ENCODE measurements around the gene KCTD5.

Gene KCTD5

GRCh38 chr16:2749476-2749875, 67.2 kb downstream of the KCTD5 start:
- no peak for TF ChIP-seq ZNF391 (tag by site-specific recombination; IDR thresholded peaks at IDR 0.05; ENCODE audit: borderline replicate concordance, low read depth)
- TF ChIP-seq KLF8 (tag by site-specific recombination; IDR thresholded peaks at IDR 0.05): no peak
- no peak for TF ChIP-seq ZNF558 (tag by site-specific recombination; IDR thresholded peaks at IDR 0.05)
- TF ChIP-seq ZNF274 (IDR thresholded peaks at IDR 0.05; ENCODE audit: low read length): no peak
- no peak for TF ChIP-seq ZNF274 (tag by site-specific recombination; IDR thresholded peaks at IDR 0.05; ENCODE audit: borderline replicate concordance)
- no peak for TF ChIP-seq ZNF555 (tag by site-specific recombination; conservative IDR thresholded peaks at IDR 0.05)
- TF ChIP-seq KLF17 (tag by site-specific recombination; IDR thresholded peaks at IDR 0.05): no peak
- no peak for TF ChIP-seq ZNF776 (tag by site-specific recombination; IDR thresholded peaks at IDR 0.05; ENCODE audit: borderline replicate concordance)
- no peak for TF ChIP-seq ZNF324 (tag by site-specific recombination; IDR thresholded peaks at IDR 0.05)
- no peak for TF ChIP-seq ZNF571 (tag by site-specific recombination; IDR thresholded peaks at IDR 0.05)
- no peak for TF ChIP-seq SP7 (tag by site-specific recombination; IDR thresholded peaks at IDR 0.05)
- TF ChIP-seq ZNF629 (tag by site-specific recombination; IDR thresholded peaks at IDR 0.05): no peak
- no peak for TF ChIP-seq ZNF140 (tag by site-specific recombination; IDR thresholded peaks at IDR 0.05)
- no peak for TF ChIP-seq ZNF610 (tag by site-specific recombination; IDR thresholded peaks at IDR 0.05; ENCODE audit: borderline replicate concordance)
- TF ChIP-seq ZNF791 (tag by site-specific recombination; IDR thresholded peaks at IDR 0.05): no peak
- no peak for TF ChIP-seq ZNF416 (tag by site-specific recombination; IDR thresholded peaks at IDR 0.05)
- TF ChIP-seq ZNF623 (tag by site-specific recombination; IDR thresholded peaks at IDR 0.05): no peak
- no peak for TF ChIP-seq ZNF19 (tag by site-specific recombination; IDR thresholded peaks at IDR 0.05; ENCODE audit: low read depth)
- TF ChIP-seq EGR2 (tag by site-specific recombination; IDR thresholded peaks at IDR 0.05; ENCODE audit: low read depth): no peak
- no peak for TF ChIP-seq ZNF521 (tag by site-specific recombination; IDR thresholded peaks at IDR 0.05)
- no peaks in the 10 kb centered on the region; the same call in 1 of the 2 replicates for H3K4me1 ChIP-seq (ENCODE audit: control insufficient read depth, insufficient read depth, low read length)
- no peak overlapping the region for H3K27ac ChIP-seq (ENCODE audit: extremely low read depth, low read depth, low read length)
- CTCF ChIA-PET: no interaction called here
- H3K9me3 ChIP-seq (ENCODE audit: control insufficient read depth, insufficient read depth, low read depth, low read length): no peaks in the 10 kb centered on the region
- H3K4me3 ChIP-seq (ENCODE audit: low read depth, low read length): no peak overlapping the region
- POLR2A ChIA-PET: no interaction called here
- H3K36me3 ChIP-seq (ENCODE audit: control insufficient read depth in 2 of 2, insufficient read depth in 1 of 2, low read length in 2 of 2): peaks cover 0 to 26% of the 10 kb centered on the region in 2 experiments; a peak in 2 of 3 replicates

- Histone ChIP-seq H3K27ac (ENCODE audit: extremely low read depth, low read depth, low read length) (no peak overlapping the region), H3K4me3 (ENCODE audit: low read depth, low read length) (no peak overlapping the region), H3K4me1 (ENCODE audit: control insufficient read depth, insufficient read depth, low read length) (peaks cover 2% of the 10 kb centered on the region), H3K9me3 (ENCODE audit: control insufficient read depth, insufficient read depth, low read depth, low read length) (no peaks in the 10 kb centered on the region), H3K36me3 (ENCODE audit: control insufficient read depth in 2 of 2, insufficient read depth in 1 of 2, low read length in 2 of 2) (peaks cover 0 to 30% of the 10 kb centered on the region in 2 experiments; a peak in 2 of 3 replicates)
- POLR2A ChIA-PET: no interaction called here
- CTCF ChIA-PET: no interaction called here
- TF ChIP-seq ZNF830 (tag by site-specific recombination; IDR thresholded peaks at IDR 0.05; ENCODE audit: low read depth) (no peak), ZNF776 (tag by site-specific recombination; IDR thresholded peaks at IDR 0.05; ENCODE audit: borderline replicate concordance) (no peak), ZNF704 (tag by site-specific recombination; IDR thresholded peaks at IDR 0.05) (no peak), ZBTB17 (tag by site-specific recombination; IDR thresholded peaks at IDR 0.05) (no peak), ZNF654 (tag by site-specific recombination; IDR thresholded peaks at IDR 0.05; ENCODE audit: low read depth) (no peak), ZNF280C (tag by site-specific recombination; IDR thresholded peaks at IDR 0.05) (no peak), ZNF169 (tag by site-specific recombination; IDR thresholded peaks at IDR 0.05) (no peak), ZNF639 (tag by site-specific recombination; IDR thresholded peaks at IDR 0.05) (no peak), ZNF324 (tag by site-specific recombination; IDR thresholded peaks at IDR 0.05) (no peak), ZNF626 (tag by site-specific recombination; IDR thresholded peaks at IDR 0.05) (no peak), PATZ1 (tag by site-specific recombination; IDR thresholded peaks at IDR 0.05) (no peak), GLIS1 (tag by site-specific recombination; IDR thresholded peaks at IDR 0.05) (no peak), ZNF133 (tag by site-specific recombination; IDR thresholded peaks at IDR 0.05) (no peak)
Observed at GRCh38 chr16:2749936-2750335, 67.6 kb downstream of the KCTD5 start.
